ENCODE results near the gene GARIN5A.

GARIN5A gene

DNA sequence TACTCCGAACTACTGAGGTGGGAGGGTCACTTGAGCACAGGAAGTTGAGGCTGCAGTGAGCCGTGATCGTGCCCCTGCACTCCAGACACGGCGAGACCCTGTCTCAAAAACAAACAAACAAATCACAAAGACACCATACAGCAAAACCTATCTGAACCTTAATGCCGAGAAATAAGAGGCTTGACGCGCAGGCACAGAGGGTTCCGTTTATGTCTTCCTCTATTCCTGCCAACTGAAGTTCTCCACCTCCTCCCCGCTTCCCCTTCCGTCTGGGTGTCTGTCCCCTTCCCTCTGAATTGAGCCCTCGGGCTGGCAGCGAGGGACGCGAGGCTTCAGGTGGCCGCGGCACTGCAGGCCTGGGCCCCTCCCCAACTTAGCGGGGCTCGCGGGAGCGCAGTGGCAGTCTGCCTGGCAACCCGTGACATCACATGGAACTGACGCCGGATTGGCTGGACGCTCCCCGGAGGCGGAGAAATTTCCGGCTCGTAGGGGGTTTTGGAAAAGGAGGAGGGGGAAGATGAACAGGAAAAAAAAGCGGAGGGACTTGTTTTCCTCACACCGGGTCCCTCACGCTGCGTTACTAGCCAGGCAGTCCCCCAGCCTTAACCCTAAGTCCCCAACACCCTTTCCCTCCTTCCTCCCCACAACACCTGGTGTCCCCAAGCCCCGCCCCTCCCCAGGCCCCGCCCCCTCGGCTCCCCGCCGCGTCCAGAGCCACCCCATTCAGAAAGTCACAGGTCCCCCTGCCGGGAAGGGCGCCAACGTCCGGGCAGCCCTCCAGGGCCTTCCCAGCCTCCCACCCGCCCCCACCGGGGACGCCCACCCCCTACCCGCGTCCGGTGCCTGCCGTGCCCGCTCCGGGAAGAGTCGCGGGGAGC, 45.1 kb downstream of the GARIN5A start:
- TF ChIP-seq, protein P1, sequence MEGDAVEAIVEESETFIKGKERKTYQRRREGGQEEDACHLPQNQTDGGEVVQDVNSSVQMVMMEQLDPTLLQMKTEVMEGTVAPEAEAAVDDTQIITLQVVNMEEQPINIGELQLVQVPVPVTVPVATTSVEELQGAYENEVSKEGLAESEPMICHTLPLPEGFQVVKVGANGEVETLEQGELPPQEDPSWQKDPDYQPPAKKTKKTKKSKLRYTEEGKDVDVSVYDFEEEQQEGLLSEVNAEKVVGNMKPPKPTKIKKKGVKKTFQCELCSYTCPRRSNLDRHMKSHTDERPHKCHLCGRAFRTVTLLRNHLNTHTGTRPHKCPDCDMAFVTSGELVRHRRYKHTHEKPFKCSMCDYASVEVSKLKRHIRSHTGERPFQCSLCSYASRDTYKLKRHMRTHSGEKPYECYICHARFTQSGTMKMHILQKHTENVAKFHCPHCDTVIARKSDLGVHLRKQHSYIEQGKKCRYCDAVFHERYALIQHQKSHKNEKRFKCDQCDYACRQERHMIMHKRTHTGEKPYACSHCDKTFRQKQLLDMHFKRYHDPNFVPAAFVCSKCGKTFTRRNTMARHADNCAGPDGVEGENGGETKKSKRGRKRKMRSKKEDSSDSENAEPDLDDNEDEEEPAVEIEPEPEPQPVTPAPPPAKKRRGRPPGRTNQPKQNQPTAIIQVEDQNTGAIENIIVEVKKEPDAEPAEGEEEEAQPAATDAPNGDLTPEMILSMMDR (IDR thresholded peaks at IDR 0.05; ENCODE audit: extremely low read depth, missing control alignments): no peak
- peak; percentile 92 for DNase-seq (ENCODE audit: low spot score)

DNA sequence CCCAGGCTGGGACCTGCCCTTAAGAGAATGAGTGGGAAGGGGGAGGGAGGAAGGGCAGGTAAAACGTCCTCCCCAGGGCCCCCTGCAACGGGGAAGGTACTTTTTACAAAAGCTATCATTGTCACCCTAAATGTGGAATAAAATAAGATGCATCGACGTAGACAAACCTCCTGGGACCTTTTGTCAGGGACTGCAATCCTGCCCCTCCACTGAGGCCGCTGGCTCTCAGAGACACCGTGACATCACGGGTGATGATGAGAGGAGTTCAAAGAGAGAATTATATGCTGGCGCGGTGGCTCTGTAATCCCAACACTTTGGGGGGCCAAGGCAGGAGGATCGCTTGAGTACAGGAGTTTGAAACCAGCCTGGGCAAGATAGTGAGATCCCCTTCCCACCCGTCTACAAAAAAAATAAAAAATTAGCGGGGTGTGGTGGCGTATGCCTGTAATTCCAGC, 45.7 kb downstream of the GARIN5A start:
- TF ChIP-seq, protein P1 (IDR thresholded peaks at IDR 0.05; ENCODE audit: extremely low read depth, missing control alignments): no peak
- no peak for DNase-seq (ENCODE audit: low spot score)

DNA sequence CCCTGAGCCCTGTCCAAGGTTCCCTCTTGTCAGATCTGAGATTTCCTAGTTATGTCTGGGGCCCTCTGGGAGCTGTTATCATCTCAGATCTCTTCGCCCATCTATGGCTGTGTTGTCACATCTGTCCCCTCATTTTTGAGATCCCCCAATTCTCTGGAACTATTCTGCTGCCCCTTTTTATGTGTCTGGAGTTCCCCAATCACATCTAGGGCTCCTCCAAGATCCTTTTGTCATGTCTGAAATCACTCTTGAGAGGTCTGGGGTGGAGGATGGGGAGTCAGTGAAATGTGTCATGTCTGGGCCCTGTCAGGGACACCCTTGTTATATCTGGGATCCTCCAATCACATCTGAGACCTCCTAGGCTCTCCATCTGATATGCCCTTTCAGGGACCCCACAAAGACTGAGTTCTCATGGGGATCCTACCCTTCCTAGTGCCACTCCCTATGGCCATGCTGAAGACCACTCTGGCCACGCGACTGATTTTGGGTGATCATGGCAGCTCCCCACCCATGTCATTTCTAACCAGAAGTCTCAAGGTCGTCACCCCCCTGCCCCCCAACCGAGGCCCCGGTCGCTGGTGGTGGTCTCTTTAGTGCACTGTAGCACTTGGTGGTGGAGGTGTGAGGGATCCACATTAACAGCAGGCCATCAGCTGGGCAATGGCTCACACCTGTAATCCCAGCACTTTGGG, 47.7 kb downstream of the GARIN5A start:
- TF ChIP-seq, protein P1 (IDR thresholded peaks at IDR 0.05; ENCODE audit: extremely low read depth, missing control alignments): no peak
- DNase-seq (ENCODE audit: low spot score): no peak

DNA sequence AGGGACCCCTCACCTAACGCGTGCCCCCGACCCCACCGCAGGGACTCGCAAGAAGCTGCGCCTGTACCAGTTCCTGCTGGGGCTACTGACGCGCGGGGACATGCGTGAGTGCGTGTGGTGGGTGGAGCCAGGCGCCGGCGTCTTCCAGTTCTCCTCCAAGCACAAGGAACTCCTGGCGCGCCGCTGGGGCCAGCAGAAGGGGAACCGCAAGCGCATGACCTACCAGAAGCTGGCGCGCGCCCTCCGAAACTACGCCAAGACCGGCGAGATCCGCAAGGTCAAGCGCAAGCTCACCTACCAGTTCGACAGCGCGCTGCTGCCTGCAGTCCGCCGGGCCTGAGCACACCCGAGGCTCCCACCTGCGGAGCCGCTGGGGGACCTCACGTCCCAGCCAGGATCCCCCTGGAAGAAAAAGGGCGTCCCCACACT, 48.6 kb downstream of the GARIN5A start:
- TF ChIP-seq, protein P1 (IDR thresholded peaks at IDR 0.05; ENCODE audit: extremely low read depth, missing control alignments): no peak
- DNase-seq (ENCODE audit: low spot score): no peak

DNA sequence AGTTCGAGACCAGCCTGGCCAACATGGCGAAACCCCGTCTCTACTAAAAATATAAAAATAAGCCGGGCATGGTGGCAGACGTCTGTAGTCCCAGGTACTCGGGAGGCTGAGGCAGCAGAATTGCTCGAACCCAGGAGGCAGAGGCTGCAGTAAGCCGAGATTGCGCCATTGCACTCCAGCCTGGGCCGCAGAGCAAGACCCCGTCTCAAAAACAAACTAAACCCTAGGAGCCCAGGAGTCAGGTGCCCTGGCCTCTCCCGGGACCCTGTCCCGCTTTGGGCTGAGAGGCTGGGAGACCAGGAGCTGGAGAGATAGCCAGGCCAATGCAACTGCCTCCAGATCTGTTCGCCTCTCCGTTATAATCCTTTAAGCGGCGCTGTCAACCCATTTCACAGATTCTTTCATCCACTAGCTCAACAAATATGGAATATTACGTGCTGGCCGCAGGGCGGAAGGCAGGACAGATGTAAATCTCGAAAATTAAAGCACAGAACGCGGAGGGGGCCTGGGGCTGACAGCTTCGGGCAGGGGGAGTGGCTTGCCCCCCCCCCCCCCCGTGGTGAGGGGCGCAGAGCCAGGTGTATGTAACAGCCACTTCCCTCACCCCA, 49.2 kb downstream of the GARIN5A start:
- TF ChIP-seq, protein P1 (IDR thresholded peaks at IDR 0.05; ENCODE audit: extremely low read depth, missing control alignments): no peak
- DNase-seq (ENCODE audit: low spot score): no peak

DNA sequence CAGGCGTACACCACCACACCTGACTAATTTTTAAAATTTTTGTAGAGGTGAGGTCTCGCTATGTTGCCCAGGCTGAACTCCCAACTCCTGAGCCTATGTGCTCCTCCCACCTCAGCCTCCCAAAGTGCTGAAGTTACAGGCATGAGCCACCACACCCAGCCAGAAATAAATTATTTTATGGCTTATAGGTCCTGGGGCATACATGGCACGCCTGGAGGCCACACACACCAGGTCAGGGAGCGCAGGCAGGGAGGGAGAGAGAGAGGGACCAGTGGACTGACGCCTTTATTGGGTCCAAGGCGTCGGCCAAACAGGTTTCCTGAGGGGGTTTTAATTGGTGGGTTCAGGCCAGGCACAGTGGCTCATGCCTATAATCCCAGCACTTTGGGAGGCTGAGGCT, 51.1 kb downstream of the GARIN5A start:
- no peak for DNase-seq (ENCODE audit: low spot score)
- TF ChIP-seq, protein P1 (IDR thresholded peaks at IDR 0.05; ENCODE audit: extremely low read depth, missing control alignments): no peak

All from GM20000 (cell line).